Measurements from ENCODE around the gene CAMTA1.

Gene CAMTA1

DNA sequence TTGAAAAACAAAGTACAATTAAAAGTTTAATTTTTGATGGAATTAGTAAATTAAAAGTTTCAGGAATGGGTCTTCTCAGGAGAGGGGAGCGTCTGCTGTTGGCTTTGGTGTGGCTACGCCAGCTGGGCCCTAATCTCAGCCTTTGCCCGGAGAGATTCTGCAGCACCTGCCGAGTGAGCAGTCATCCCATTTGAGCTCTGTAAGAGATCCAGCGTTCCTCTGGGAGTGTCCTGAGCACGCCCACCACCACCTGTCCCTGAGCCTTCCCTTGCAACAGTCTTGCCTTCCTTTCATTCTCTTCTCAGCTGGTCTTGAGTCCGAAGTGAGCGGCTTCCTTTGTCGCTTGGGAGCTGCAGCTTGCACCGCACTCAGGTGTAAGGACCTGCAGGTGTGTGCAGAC is 263.1 kb downstream of the CAMTA1 start:
- H3K4me3 ChIP-seq (ENCODE audit: control insufficient read depth, low read depth, low read length), result no peak overlapping the region
- DNase-seq (ENCODE audit: low read depth), result no peak
- TF ChIP-seq, protein P1, sequence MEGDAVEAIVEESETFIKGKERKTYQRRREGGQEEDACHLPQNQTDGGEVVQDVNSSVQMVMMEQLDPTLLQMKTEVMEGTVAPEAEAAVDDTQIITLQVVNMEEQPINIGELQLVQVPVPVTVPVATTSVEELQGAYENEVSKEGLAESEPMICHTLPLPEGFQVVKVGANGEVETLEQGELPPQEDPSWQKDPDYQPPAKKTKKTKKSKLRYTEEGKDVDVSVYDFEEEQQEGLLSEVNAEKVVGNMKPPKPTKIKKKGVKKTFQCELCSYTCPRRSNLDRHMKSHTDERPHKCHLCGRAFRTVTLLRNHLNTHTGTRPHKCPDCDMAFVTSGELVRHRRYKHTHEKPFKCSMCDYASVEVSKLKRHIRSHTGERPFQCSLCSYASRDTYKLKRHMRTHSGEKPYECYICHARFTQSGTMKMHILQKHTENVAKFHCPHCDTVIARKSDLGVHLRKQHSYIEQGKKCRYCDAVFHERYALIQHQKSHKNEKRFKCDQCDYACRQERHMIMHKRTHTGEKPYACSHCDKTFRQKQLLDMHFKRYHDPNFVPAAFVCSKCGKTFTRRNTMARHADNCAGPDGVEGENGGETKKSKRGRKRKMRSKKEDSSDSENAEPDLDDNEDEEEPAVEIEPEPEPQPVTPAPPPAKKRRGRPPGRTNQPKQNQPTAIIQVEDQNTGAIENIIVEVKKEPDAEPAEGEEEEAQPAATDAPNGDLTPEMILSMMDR (conservative IDR thresholded peaks at IDR 0.05; ENCODE audit: control insufficient read depth, insufficient read depth, low read depth, low read length), result no peak

DNA sequence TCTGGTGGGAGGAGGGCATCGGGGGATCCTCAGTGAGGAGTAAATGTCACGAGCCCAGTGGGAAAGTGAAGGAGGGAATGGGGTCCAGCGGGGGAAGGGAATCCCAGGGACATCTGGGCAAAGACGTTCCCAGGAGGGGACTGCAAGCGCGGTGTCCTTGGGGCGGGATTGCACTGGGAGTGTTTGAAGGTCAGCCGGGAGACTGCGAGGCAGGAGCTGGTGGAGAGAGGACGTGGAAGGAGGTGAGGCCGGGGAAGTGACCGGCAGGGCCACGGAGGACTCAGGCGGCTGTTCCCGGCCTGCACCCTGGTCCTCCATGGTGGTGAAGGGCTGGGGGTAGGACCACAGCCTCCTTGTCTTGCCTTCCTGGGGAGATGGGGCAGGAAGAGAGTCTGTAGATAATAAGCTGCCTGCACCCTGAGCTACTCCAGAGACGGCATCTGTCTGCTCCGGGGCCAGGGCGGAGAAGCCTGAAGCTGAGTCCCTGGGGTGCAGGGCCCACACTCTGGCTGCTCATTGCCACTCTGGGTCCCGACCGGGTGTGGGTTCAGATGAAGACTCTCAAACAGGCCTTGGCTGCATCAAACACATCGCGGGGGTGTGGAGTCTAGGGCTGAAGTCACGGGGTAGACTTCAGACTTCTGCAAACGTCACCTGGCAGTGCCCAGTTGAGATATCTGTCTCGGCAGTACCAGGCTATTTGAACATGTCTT is 264.8 kb downstream of the CAMTA1 start:
- no peak for DNase-seq (ENCODE audit: low read depth)
- no peak overlapping the region for H3K4me3 ChIP-seq (ENCODE audit: control insufficient read depth, low read depth, low read length)
- TF ChIP-seq, protein P1 (conservative IDR thresholded peaks at IDR 0.05; ENCODE audit: control insufficient read depth, insufficient read depth, low read depth, low read length), result no peak

DNA sequence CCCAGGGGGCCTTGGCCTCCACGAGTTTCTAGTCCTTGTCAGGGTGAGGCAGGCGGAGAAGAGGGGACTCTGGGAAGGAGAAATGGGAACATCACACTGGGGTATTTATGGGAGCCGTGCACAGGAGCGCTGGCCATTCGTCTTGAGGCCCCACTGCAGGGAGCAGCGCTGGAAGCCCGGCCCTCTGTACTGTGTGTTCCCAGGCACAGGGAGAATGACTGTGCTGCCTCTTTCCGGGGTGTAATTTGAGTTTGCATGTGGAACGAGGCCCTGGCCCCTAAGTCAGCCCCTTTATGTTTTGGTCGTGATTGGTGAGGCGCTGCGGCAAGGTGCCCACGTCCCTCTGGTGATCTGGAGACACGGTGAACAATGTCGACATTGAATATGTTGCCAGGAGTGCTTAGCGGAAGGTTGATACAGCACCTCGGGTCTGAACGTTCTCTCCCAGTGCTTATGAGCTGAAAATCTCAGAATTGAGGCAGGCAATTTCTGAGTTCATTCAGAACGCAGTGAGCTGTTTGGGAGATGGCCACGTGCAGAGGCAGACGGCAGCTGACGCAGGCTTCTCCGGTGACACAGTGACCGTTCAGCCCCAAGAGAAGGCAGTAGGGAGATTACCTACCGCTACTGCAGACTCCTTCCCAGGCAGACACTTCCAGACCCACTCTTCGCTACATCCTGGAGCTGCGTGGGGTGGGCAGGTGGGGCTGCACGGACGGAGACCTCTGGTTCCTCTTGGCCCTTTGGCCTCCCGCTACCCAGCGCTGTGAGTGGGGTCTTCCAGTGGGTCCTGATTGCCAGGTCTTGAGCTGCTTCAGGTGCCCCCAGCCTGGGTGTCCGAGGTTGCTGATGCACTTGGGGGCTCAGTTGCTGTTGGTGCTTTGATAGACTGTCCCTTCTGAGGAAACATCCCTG is 265.8 kb downstream of the CAMTA1 start:
- no peak overlapping the region for H3K4me3 ChIP-seq (ENCODE audit: control insufficient read depth, low read depth, low read length)
- no peak for DNase-seq (ENCODE audit: low read depth)
- TF ChIP-seq, protein P1 (conservative IDR thresholded peaks at IDR 0.05; ENCODE audit: control insufficient read depth, insufficient read depth, low read depth, low read length), result no peak

DNA sequence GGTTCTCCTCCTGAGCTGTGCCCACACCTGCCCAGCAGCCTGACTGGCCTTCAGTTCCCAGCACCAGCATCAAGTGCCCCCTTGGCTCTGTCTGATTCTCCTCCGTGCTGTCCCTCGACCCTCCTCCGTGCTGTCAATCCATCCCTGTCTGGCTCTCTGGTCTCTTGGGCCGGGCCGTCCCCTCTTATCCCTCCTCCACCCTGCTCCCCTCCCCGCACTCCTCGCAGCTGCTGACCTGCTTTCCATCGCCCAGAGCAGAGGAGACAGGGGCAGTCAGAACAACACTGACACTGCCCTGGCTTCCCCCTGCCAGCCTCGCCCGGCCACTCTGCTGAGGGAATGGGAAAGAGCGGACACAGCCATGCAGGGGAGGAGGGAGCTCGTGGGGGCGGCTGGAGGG is 267.4 kb downstream of the CAMTA1 start:
- no peak for DNase-seq (ENCODE audit: low read depth)
- TF ChIP-seq, protein P1 (conservative IDR thresholded peaks at IDR 0.05; ENCODE audit: control insufficient read depth, insufficient read depth, low read depth, low read length), result no peak
- H3K4me3 ChIP-seq (ENCODE audit: control insufficient read depth, low read depth, low read length), result no peak overlapping the region

DNA sequence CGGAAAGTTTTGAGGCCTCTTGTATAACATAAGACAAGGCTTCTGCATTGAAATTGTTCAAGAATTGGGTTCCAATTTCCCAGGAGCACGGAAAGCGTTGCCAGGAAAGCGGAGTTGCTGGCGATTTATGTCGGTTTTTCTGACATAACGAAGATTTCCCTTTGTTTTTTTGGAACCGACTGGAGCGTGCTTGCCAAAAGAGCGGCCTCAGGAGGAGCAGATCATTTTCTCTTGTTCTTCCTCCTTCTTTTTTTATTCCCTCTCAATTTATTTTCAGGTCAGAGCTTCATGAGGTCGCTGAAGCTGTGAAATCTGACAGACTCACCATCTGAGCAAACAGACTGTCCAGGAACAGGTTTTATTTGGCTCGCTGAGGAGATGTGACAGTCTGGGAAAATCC is 275.5 kb downstream of the CAMTA1 start:
- DNase-seq (ENCODE audit: low read depth), result no peak
- TF ChIP-seq, protein P1 (conservative IDR thresholded peaks at IDR 0.05; ENCODE audit: control insufficient read depth, insufficient read depth, low read depth, low read length), result no peak

DNA sequence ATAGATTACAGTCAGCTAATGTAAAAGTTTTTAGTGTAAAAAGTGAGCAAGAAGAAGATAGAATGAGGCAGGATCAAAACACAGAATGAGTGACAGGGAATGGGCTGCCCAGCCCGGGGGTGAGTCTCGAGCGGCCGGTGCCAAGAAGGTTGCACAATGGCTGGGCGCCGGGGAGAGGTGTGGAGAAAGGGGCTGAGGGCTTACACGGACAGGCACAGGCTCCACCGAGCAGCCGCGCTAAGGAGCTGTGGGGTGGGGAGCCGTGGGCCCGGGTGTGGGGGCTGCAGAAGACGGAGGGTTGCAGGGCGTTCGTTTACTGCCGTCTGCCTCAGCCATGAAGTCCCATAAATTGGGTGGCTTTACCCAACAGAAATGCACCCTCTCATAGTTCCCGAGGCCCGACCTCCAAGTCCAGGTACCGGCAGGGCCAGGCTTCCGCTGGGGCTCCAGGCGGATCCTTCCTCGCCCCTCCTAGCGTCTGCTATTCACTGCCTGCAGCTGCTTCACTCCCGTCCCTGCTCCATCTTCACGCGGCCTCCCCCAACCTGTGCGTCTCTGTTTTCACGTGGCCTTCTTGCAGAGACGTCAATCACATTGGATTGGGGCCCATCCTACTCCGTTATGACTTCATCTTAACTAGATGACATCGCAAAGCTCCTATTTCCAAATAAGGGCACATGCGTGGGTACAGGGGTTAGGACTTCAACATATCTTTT is 277.2 kb downstream of the CAMTA1 start:
- no peak overlapping the region for H3K4me3 ChIP-seq (ENCODE audit: control insufficient read depth, low read depth, low read length)
- TF ChIP-seq, protein P1 (conservative IDR thresholded peaks at IDR 0.05; ENCODE audit: control insufficient read depth, insufficient read depth, low read depth, low read length), result no peak

More for the DNA sequence above, 275.5 kb downstream of the CAMTA1 start:
- no peak overlapping the region for H3K4me3 ChIP-seq (ENCODE audit: control insufficient read depth, low read depth, low read length)

More for the DNA sequence above, 277.2 kb downstream of the CAMTA1 start:
- DNase-seq (ENCODE audit: low read depth), result no peak

Data from fibroblast of mammary gland (primary cell).